ENCODE results near the gene MYOG. TPM values are rescaled to one million over a fixed set of nuclear protein-coding genes. Genes with fewer than 3 reads are reported as not detected.

The MYOG gene
- polyA plus RNA-seq, 3 donors: not detected

DNA sequence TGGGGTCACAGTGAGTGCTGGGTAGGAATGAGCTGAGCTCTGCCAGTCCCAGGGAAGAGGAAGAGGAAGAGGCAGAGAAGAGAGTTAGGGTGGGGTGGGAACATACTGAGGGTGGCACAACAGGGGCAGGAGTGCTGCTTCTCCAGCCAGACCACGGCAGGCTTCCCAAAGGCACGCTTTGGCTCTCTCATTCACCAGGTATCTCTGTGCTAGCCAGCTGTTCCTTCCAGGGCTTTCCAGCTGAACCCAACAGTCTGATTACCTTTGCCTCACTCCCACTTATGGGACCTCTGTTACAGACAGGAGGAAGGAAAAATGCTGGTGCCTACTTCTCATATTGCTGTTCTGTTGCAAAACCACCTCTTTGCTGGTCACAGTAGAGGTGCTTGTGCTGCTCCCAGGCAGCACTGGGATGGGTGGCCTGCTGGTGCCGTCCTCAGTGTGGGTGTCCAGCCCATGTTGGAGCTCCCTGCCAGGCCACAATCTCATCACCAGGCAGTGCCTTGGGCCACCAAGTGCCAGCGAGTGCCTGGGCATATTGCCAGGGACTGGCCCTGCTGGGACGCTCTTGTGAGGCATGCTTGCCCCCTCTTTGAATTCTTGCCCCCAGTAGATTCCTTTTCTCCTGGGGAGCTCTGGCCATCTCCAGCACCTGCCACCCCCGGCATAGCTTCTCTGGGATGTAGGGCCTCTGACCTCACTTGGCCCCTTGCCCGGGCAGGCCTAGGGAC is 43.9 kb upstream of the MYOG start:
- DNase-seq: peak in 2 of 3 donors; percentile 21 to 34
- Histone ChIP-seq H3K27me3 (ENCODE audit: control insufficient read depth in 2 of 2, insufficient read depth in 2 of 2, low read length in 2 of 2) (peaks cover 26 to 52% of the 10 kb centered on the region in 2 donors), H3K79me2 (ENCODE audit: insufficient read depth, low read length) (no peaks in the 10 kb centered on the region), H4K20me1 (ENCODE audit: insufficient read depth, low read length) (no peaks in the 10 kb centered on the region), H3K36me3 (replicated peaks in 1 of 2; ENCODE audit: control insufficient read depth in 1 of 2, insufficient read depth in 2 of 2, low read length in 2 of 2) (no peaks in the 10 kb centered on the region), H3K27ac (ENCODE audit: low read depth in 1 of 2, low read length in 2 of 2) (no peak overlapping the region), H3K9me3 (replicated peaks in 1 of 2; ENCODE audit: control insufficient read depth in 1 of 2, insufficient read depth in 1 of 2, low read length in 2 of 2) (peaks cover 0 to 9% of the 10 kb centered on the region in 2 donors), H3K4me3 (replicated peaks in 1 of 3; ENCODE audit: low read depth in 2 of 3, low read length in 3 of 3) (no peak overlapping the region), H3K4me1 (ENCODE audit: control insufficient read depth in 1 of 2, insufficient read depth in 2 of 2, low read length in 2 of 2) (peaks cover 64 to 66% of the 10 kb centered on the region in 2 donors), H3K4me2 (replicated peaks; ENCODE audit: extremely low read depth, low read length, poor library complexity, severe bottlenecking) (peak overlapping the region; percentile 12), H2AFZ (ENCODE audit: insufficient read depth, low read depth, low read length, poor library complexity, severe bottlenecking) (no peak overlapping the region), H3K9ac (ENCODE audit: insufficient read depth, low read length, poor library complexity, severe bottlenecking) (no peak overlapping the region)
- Mint-ChIP-seq H3K27me3 (ENCODE audit: low read depth in 3 of 3) (peaks cover 47 to 75% (median 69%) of the 10 kb centered on the region in 3 donors), H3K27ac (peak overlapping the region in 1 of 7 donors; percentile 62), H3K36me3 (peaks cover 0 to 7% of the 10 kb centered on the region in 2 donors), H3K4me1 (peaks cover 62% of the 10 kb centered on the region), H3K9me3 (peaks cover 0 to 10% (median 2%) of the 10 kb centered on the region in 7 donors), H3K4me3 (peak overlapping the region in 1 of 2 donors; percentile 87)
- TF ChIP-seq CTCF (IDR thresholded peaks at IDR 0.05): no peak
- 79% methylated on average over 2 of the region's 7 CpGs for WGBS (ENCODE audit: insufficient coverage)
- intact Hi-C loops (cut with micrococcal nuclease): loop anchor here (5.0 to 10.0 kb wide), 2 partner anchors 48 to 85 kb away; partner anchors contain the start of gene MYBPH (in 1 of the 2)

GRCh38 chr1:203128716-203129500 is 43.1 kb upstream of the MYOG start:
- Histone ChIP-seq H3K9ac (ENCODE audit: insufficient read depth, low read length, poor library complexity, severe bottlenecking) (no peak overlapping the region), H3K4me2 (replicated peaks; ENCODE audit: extremely low read depth, low read length, poor library complexity, severe bottlenecking) (peak overlapping the region; percentile 12), H3K4me3 (replicated peaks in 1 of 3; ENCODE audit: low read depth in 2 of 3, low read length in 3 of 3) (no peak overlapping the region), H3K27ac (ENCODE audit: low read depth in 1 of 2, low read length in 2 of 2) (no peak overlapping the region), H3K9me3 (replicated peaks in 1 of 2; ENCODE audit: control insufficient read depth in 1 of 2, insufficient read depth in 1 of 2, low read length in 2 of 2) (peaks cover 0 to 9% of the 10 kb centered on the region in 2 donors), H3K4me1 (ENCODE audit: control insufficient read depth in 1 of 2, insufficient read depth in 2 of 2, low read length in 2 of 2) (peaks cover 58 to 59% of the 10 kb centered on the region in 2 donors), H3K36me3 (replicated peaks in 1 of 2; ENCODE audit: control insufficient read depth in 1 of 2, insufficient read depth in 2 of 2, low read length in 2 of 2) (no peaks in the 10 kb centered on the region), H2AFZ (ENCODE audit: insufficient read depth, low read depth, low read length, poor library complexity, severe bottlenecking) (no peak overlapping the region), H3K79me2 (ENCODE audit: insufficient read depth, low read length) (no peaks in the 10 kb centered on the region), H3K27me3 (ENCODE audit: control insufficient read depth in 2 of 2, insufficient read depth in 2 of 2, low read length in 2 of 2) (peaks cover 34 to 60% of the 10 kb centered on the region in 2 donors), H4K20me1 (ENCODE audit: insufficient read depth, low read length) (no peaks in the 10 kb centered on the region)
- peak overlapping the region in 1 of 7 donors; percentile 62 for H3K27ac Mint-ChIP-seq
- H3K27me3 Mint-ChIP-seq (ENCODE audit: low read depth in 3 of 3): peaks cover 51 to 76% (median 76%) of the 10 kb centered on the region in 3 donors
- peak overlapping the region; percentile 67 to 87 for H3K4me3 Mint-ChIP-seq
- peaks cover 60% of the 10 kb centered on the region for H3K4me1 Mint-ChIP-seq
- WGBS (ENCODE audit: insufficient coverage): 96% methylated on average over 29 of the region's 29 CpGs
- peaks cover 0 to 10% (median 2%) of the 10 kb centered on the region in 7 donors for H3K9me3 Mint-ChIP-seq
- no peak for DNase-seq
- TF ChIP-seq CTCF (IDR thresholded peaks at IDR 0.05): no peak
- H3K36me3 Mint-ChIP-seq: peaks cover 0 to 7% of the 10 kb centered on the region in 2 donors
- intact Hi-C loops (cut with micrococcal nuclease): loop anchor here (5.0 to 10.0 kb wide), 2 partner anchors 48 to 84 kb away; partner anchors contain the start of gene MYBPH (in 1 of the 2)
